ENCODE results near the gene RPS27.
A peak's percentile ranks its signal among the peaks of the same experiment; 100 is the strongest.

RPS27 gene

GRCh38 chr1:153944005-153944826 is 46.3 kb upstream of the RPS27 start:
- peak overlapping the region; percentile 89; the same call in 1 of the 2 replicates for H3K4me2 ChIP-seq (ENCODE audit: low read depth, low read length)

GRCh38 chr1:153944827-153945117 is 45.8 kb upstream of the RPS27 start:
- H3F3A ChIP-seq (ENCODE audit: insufficient read depth, low read length): peaks cover 28% of the 10 kb centered on the region
- H3K79me2 ChIP-seq (ENCODE audit: low read length): peaks cover 28% of the 10 kb centered on the region
- no peaks in the 10 kb centered on the region for H3K9me3 ChIP-seq (replicated peaks; ENCODE audit: insufficient read depth, low read length)
- H3K27me3 ChIP-seq (replicated peaks; ENCODE audit: insufficient read depth, low read length): no peaks in the 10 kb centered on the region
- no peaks in the 10 kb centered on the region for H3K9me2 ChIP-seq (replicated peaks; ENCODE audit: insufficient read depth, low read length)
- H3K4me1 ChIP-seq (ENCODE audit: low read length): peaks cover 5% of the 10 kb centered on the region
- 0 out of 2 replicates have a peak overlapping the region, but pooled peaks have one; percentile 71 for H2AFZ ChIP-seq (ENCODE audit: low read length)
- no peak for DNase-seq
- peak overlapping the region; percentile 89 for H3K4me2 ChIP-seq (ENCODE audit: low read depth, low read length)
- H3K4me3 ChIP-seq (ENCODE audit: low read length): peak overlapping the region; percentile 91
- TF ChIP-seq EZH2phosphoT487 (IDR thresholded peaks at IDR 0.05; ENCODE audit: low read length) (no peak), CTCF (IDR thresholded peaks at IDR 0.05; ENCODE audit: low read length) (no peak), EZH2 (optimal IDR thresholded peaks at IDR 0.05; ENCODE audit: low read depth, low read length) (no peak)
- no peaks in the 10 kb centered on the region for H4K20me1 ChIP-seq (ENCODE audit: insufficient read depth, low read length)
- H3K36me3 ChIP-seq (replicated peaks; ENCODE audit: insufficient read depth, low read length): no peaks in the 10 kb centered on the region
- peak overlapping the region; percentile 86 for H3K9ac ChIP-seq (ENCODE audit: low read length)
- peak overlapping the region; percentile 85; the same call in 1 of the 2 replicates for H3K27ac ChIP-seq (ENCODE audit: low read length)

More at GRCh38 chr1:153944005-153944826, 46.3 kb upstream of the RPS27 start:
- Histone ChIP-seq H3K27ac (ENCODE audit: low read length) (peak overlapping the region; percentile 85; the same call in 1 of the 2 replicates), H3K9ac (ENCODE audit: low read length) (peak overlapping the region; percentile 86; the same call in 1 of the 2 replicates), H2AFZ (ENCODE audit: low read length) (no peak overlapping the region), H3K9me2 (replicated peaks; ENCODE audit: insufficient read depth, low read length) (no peaks in the 10 kb centered on the region), H4K20me1 (ENCODE audit: insufficient read depth, low read length) (no peaks in the 10 kb centered on the region), H3K9me3 (replicated peaks; ENCODE audit: insufficient read depth, low read length) (no peaks in the 10 kb centered on the region), H3K27me3 (replicated peaks; ENCODE audit: insufficient read depth, low read length) (no peaks in the 10 kb centered on the region), H3K36me3 (replicated peaks; ENCODE audit: insufficient read depth, low read length) (no peaks in the 10 kb centered on the region), H3K79me2 (ENCODE audit: low read length) (peaks cover 28% of the 10 kb centered on the region), H3K4me1 (ENCODE audit: low read length) (peaks cover 5% of the 10 kb centered on the region), H3K4me3 (ENCODE audit: low read length) (peak overlapping the region; percentile 91; the same call in 1 of the 2 replicates), H3F3A (ENCODE audit: insufficient read depth, low read length) (peaks cover 28% of the 10 kb centered on the region)
- no peak for DNase-seq
- TF ChIP-seq EZH2phosphoT487 (IDR thresholded peaks at IDR 0.05; ENCODE audit: low read length): no peak
- TF ChIP-seq CTCF (IDR thresholded peaks at IDR 0.05; ENCODE audit: low read length): no peak
- no peak for TF ChIP-seq EZH2 (optimal IDR thresholded peaks at IDR 0.05; ENCODE audit: low read depth, low read length)

GRCh38 chr1:153945131-153945794 is 45.3 kb upstream of the RPS27 start:
- H3K79me2 ChIP-seq (ENCODE audit: low read length): peaks cover 28% of the 10 kb centered on the region
- peak overlapping the region; percentile 71 for H2AFZ ChIP-seq (ENCODE audit: low read length)
- DNase-seq: peak; percentile 46
- peaks cover 28% of the 10 kb centered on the region for H3F3A ChIP-seq (ENCODE audit: insufficient read depth, low read length)
- H3K27me3 ChIP-seq (replicated peaks; ENCODE audit: insufficient read depth, low read length): no peaks in the 10 kb centered on the region
- no peaks in the 10 kb centered on the region for H3K9me2 ChIP-seq (replicated peaks; ENCODE audit: insufficient read depth, low read length)
- TF ChIP-seq EZH2phosphoT487 (IDR thresholded peaks at IDR 0.05; ENCODE audit: low read length) (no peak), EZH2 (optimal IDR thresholded peaks at IDR 0.05; ENCODE audit: low read depth, low read length) (no peak), CTCF (IDR thresholded peaks at IDR 0.05; ENCODE audit: low read length) (no peak)
- peak overlapping the region; percentile 86 for H3K9ac ChIP-seq (ENCODE audit: low read length)
- peak overlapping the region; percentile 85 for H3K27ac ChIP-seq (ENCODE audit: low read length)
- no peaks in the 10 kb centered on the region for H4K20me1 ChIP-seq (ENCODE audit: insufficient read depth, low read length)
- H3K4me2 ChIP-seq (ENCODE audit: low read depth, low read length): peak overlapping the region; percentile 89
- H3K4me3 ChIP-seq (ENCODE audit: low read length): peak overlapping the region; percentile 91
- no peaks in the 10 kb centered on the region for H3K9me3 ChIP-seq (replicated peaks; ENCODE audit: insufficient read depth, low read length)
- H3K4me1 ChIP-seq (ENCODE audit: low read length): peaks cover 5% of the 10 kb centered on the region
- H3K36me3 ChIP-seq (replicated peaks; ENCODE audit: insufficient read depth, low read length): no peaks in the 10 kb centered on the region

All from MM.1S (cell line).